ENCODE measurements around the gene NTN1. TPM values are rescaled to one million over a fixed set of nuclear protein-coding genes. Genes with fewer than 3 reads are reported as not detected.

Gene NTN1
- total RNA-seq, 2 experiments from 2014 or later, result 1.2 to 1.3 TPM

DNA sequence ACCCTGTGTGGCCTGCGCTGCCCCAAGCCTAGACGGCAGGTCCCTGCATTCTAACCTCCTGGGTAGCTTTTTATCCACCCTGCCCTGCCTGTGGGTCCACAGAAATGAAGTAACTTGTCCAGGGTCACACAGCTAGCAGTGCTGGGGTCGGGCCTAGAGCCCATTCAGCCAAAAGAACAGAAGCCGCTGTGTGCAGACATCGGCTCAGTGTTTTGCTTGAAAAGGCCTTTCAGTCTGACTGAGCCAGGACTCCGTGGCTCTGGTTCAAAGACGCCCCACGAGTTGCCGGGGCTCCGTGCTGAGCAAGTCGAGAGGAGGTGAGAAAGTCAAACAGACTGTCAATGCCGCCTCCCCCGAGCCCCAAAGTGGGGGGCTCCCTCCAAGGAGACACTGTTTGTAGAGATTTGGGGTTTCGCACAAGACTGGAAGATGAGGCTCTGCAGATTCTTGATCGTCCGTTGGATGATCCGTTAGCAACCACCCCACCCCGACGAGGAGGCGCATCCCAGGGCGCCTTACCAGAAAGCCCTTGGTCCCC is 226.2 kb downstream of the NTN1 start:
- ATAC-seq, result no peak

DNA sequence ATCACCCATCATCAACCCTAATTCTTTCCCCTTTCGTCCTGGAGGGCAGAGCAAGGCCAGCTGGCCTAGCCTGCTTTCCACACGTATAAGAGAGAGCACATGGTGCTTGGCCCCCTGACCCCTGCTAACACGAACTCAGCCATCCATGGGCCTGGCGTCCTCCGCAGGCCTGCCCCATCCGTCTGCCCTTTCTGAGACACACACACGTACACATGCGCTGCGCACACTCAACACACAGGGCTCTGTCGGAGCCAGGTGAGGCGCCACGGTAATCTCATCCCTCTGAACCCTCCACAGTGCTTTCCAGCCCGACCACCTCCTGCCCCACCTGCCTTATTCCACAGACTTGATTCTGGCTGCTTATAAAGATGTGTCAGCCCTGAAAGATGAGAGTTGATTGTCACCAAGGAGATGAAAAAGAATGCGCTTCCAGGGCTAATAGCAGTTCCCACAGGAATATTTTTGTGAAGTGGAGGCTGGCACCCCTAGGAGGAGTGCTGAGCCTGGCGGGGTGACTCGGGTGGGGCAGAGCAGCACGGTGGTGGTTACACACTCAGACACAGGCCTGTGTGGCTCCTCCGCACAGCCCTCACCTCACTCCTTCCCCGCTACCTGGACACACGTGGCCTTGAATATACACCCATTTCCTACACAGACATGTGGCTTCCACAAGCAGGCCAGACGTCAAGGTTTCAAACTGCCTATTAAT is 228.1 kb downstream of the NTN1 start:
- peaks cover 20% of the 10 kb centered on the region for H3K4me1 Mint-ChIP-seq (ENCODE audit: low read depth)
- H3K9me3 Mint-ChIP-seq, result no peaks in the 10 kb centered on the region
- H3K36me3 Mint-ChIP-seq (ENCODE audit: low read depth), result no peaks in the 10 kb centered on the region
- DNase-seq (no peak), ATAC-seq (no peak)
- intact Hi-C loops (cut with micrococcal nuclease), result no loop called here
- H3K27ac Mint-ChIP-seq, result no peak overlapping the region
- CTCF ChIA-PET, result no interaction called here
- POLR2A ChIA-PET, result interaction anchor here (0.7 kb wide), 1 partner anchor 18 kb away, joined by 3 read pairs; no protein-coding TSS in a partner anchor
- no peaks in the 10 kb centered on the region for H3K27me3 Mint-ChIP-seq
- TF ChIP-seq, protein P1, sequence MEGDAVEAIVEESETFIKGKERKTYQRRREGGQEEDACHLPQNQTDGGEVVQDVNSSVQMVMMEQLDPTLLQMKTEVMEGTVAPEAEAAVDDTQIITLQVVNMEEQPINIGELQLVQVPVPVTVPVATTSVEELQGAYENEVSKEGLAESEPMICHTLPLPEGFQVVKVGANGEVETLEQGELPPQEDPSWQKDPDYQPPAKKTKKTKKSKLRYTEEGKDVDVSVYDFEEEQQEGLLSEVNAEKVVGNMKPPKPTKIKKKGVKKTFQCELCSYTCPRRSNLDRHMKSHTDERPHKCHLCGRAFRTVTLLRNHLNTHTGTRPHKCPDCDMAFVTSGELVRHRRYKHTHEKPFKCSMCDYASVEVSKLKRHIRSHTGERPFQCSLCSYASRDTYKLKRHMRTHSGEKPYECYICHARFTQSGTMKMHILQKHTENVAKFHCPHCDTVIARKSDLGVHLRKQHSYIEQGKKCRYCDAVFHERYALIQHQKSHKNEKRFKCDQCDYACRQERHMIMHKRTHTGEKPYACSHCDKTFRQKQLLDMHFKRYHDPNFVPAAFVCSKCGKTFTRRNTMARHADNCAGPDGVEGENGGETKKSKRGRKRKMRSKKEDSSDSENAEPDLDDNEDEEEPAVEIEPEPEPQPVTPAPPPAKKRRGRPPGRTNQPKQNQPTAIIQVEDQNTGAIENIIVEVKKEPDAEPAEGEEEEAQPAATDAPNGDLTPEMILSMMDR (IDR thresholded peaks at IDR 0.05), result no peak
- no peak overlapping the region for H3K4me3 Mint-ChIP-seq

More for the DNA sequence above, 226.2 kb downstream of the NTN1 start:
- ChIA-PET POLR2A (interaction anchor here (1.0 kb wide), 1 partner anchor 27 kb away, joined by 3 read pairs; no protein-coding TSS in a partner anchor), CTCF (no interaction called here)
- H3K4me3 Mint-ChIP-seq, result no peak overlapping the region
- no peaks in the 10 kb centered on the region for H3K36me3 Mint-ChIP-seq (ENCODE audit: low read depth)
- H3K27me3 Mint-ChIP-seq, result no peaks in the 10 kb centered on the region
- no peaks in the 10 kb centered on the region for H3K9me3 Mint-ChIP-seq
- intact Hi-C loops (cut with micrococcal nuclease), result no loop called here
- DNase-seq, result no peak
- TF ChIP-seq, protein P1 (IDR thresholded peaks at IDR 0.05), result no peak
- peaks cover 6% of the 10 kb centered on the region for H3K4me1 Mint-ChIP-seq (ENCODE audit: low read depth)
- H3K27ac Mint-ChIP-seq, result no peak overlapping the region

GRCh38 chr17:9251273-9251672 is 230.0 kb downstream of the NTN1 start:
- intact Hi-C loops (cut with micrococcal nuclease), result no loop called here
- peak overlapping the region; percentile 32 for H3K27ac Mint-ChIP-seq
- H3K4me1 Mint-ChIP-seq (ENCODE audit: low read depth), result peaks cover 21% of the 10 kb centered on the region
- no peaks in the 10 kb centered on the region for H3K9me3 Mint-ChIP-seq
- ChIA-PET CTCF (no interaction called here), POLR2A (interaction anchor here (2.2 kb wide), 1 partner anchor 10 kb away, joined by 9 read pairs; no protein-coding TSS in a partner anchor)
- no peak overlapping the region for H3K4me3 Mint-ChIP-seq
- no peaks in the 10 kb centered on the region for H3K36me3 Mint-ChIP-seq (ENCODE audit: low read depth)
- ATAC-seq, result no peak
- no peaks in the 10 kb centered on the region for H3K27me3 Mint-ChIP-seq
- DNase-seq, result no peak
- TF ChIP-seq, protein P1 (IDR thresholded peaks at IDR 0.05), result no peak

DNA sequence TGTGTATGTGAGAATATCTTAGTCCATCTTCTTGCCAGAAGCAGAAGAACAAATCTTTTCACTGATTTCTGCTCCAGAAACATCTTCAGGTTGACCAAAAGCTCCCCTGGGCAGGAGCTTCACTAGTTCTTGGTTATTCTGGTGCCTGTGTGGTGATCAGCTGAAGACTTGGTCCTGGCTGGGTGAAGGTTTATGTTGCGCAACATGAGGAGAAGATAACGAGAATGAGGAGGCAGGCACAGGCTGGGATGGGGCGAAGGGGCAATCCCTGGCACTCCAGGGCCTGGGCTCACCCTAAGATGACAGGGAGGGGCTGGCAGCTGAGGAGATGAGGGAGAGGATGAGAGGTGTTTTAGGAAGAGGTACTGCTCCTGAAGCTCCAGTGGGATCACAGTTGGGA is 232.0 kb downstream of the NTN1 start:
- DNase-seq (no peak), ATAC-seq (no peak)
- ChIA-PET CTCF (interaction anchor here (0.9 to 1.9 kb wide), 2 partner anchors 38 to 138 kb away, joined by 3 to 6 read pairs; no protein-coding TSS in a partner anchor), POLR2A (interaction anchor here (0.8 to 2.1 kb wide), 3 partner anchors 11 to 20 kb away, joined by 4 to 7 read pairs (median 7); no protein-coding TSS in a partner anchor)
- Mint-ChIP-seq H3K4me1 (ENCODE audit: low read depth) (peaks cover 36% of the 10 kb centered on the region), H3K9me3 (no peaks in the 10 kb centered on the region), H3K27ac (peak overlapping the region; percentile 79), H3K27me3 (no peaks in the 10 kb centered on the region), H3K36me3 (ENCODE audit: low read depth) (no peaks in the 10 kb centered on the region), H3K4me3 (no peak overlapping the region)
- TF ChIP-seq, protein P1 (IDR thresholded peaks at IDR 0.05), result no peak
- intact Hi-C loops (cut with micrococcal nuclease), result no loop called here

DNA sequence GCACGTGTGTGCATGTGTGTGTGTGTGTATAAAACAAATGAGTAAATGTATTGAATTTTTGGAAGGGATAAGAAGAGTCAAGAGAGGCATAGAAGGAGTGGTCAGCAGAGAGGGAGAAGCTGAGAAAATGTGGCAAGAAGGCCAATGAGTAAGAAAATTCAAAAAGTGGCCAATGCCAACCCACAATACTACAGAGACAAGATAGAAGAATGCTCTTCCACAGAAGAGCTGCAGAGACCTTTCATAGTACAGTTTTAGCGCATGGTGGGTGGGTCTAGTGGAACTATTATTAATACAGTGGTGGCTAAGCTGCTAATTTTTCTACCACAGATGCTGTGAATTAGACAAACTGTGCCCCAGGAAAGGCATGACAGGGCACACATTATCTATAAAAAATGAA is 233.5 kb downstream of the NTN1 start:
- ChIA-PET POLR2A (no interaction called here), CTCF (no interaction called here)
- DNase-seq, result no peak
- ATAC-seq, result no peak
- Mint-ChIP-seq H3K36me3 (ENCODE audit: low read depth) (no peaks in the 10 kb centered on the region), H3K27me3 (no peaks in the 10 kb centered on the region), H3K27ac (no peak overlapping the region), H3K4me3 (no peak overlapping the region), H3K4me1 (ENCODE audit: low read depth) (peaks cover 44% of the 10 kb centered on the region), H3K9me3 (no peaks in the 10 kb centered on the region)
- intact Hi-C loops (cut with micrococcal nuclease), result no loop called here
- TF ChIP-seq, protein P1 (IDR thresholded peaks at IDR 0.05), result no peak

Data from activated CD8-positive, alpha-beta T cell treated with anti-CD3 and anti-CD28 coated beads for 36 hours (primary cell).